Inferior parietal cortex (tissue), 1 donor: ENCODE results near the gene C2CD3.

Experiments
- DNase-seq: peaks from one replicate; pipeline ENCODE4 v3.0.0-alpha.2; 2016; ENCODE audit errors: extremely low spot score

C2CD3 gene

DNA sequence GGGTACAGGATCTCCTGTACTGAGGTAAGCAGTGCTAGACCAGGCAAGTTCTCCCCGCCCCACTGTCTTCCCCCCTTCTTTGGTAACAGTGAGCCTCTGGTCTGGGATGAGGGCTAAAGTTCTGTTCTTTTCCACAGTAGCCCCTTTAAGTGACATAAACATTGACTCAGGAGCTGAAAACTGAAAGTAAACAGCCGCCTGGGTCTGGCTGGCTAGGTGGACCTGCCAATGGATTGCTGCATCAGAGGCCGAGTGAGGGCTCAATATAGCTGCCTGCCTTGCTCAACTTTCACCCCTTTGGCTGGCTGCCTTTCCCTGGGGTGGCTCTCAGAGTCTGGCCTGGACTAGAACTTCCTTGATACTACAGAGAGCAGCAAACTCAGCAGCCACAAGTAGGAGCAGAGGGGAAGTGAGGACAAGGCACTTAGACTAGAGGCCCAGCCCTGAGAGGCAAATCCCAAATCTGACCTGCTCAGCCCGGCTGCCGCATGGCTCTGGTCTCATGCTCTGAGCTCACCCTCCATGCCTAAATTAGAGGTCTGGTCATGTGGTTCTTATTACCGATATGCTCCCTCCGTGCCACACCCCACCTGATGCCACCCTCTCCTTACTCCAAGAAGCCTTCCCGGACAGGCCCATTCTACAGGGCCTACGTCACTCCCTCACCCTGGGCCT is 152.3 kb downstream of the C2CD3 start:
- no peak for DNase-seq

DNA sequence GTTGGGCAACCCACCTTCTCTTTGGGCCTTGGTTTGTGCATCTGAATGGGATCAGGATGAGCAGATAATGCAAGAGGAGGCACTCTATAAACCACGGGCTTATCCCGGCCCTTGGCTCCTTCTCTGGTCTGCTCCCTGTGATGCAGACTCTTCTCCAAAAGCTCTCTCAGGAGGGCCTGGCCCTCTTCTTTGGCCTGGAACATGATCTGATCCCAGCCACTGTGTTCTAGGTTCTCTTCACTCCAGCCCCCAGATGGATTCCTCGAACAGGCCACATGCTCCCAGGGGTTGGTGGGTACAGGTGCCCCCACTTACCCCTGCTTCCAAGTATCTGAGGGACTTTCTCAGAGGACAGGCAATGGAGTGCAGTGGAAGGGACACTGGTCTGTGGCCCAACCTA is 153.2 kb downstream of the C2CD3 start:
- no peak for DNase-seq

DNA sequence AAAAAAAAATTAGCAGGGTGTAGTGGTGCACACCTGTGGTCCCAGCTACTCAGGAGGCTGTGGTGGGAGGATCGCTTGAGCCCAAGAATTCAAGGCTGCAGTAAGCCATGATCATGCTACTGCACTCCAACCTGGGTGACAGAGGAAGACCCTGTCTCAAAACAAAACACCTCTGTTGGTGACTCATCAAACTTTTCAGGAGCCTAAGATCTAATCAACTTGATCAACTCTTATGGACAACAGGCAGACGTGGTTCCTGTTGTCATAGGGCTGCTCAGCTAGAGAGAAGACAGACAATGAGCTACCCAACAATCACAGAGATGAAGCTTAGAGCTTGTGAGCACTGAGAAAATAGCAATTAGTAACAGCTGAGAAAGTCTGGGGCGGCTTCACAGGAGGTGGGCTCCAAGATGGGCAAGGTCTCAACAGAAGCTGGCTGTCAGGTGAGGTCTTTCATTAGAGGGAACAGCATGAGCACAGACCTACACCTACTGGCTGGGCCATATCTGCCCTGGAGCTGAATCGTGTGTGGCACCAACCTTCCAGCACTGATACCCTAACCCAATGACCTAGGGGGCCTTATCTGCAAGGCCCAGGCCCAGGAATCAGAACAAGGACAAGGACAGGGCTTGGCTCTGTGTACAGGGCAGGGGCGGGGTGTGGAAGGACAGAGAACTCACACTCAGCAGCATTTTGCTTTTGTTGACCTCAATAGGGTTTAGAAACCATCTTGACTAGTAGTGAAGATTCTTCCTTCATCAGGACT is 154.7 kb downstream of the C2CD3 start:
- no peak for DNase-seq

GRCh38 chr11:74014880-74015279 is 155.9 kb downstream of the C2CD3 start:
- no peak for DNase-seq

DNA sequence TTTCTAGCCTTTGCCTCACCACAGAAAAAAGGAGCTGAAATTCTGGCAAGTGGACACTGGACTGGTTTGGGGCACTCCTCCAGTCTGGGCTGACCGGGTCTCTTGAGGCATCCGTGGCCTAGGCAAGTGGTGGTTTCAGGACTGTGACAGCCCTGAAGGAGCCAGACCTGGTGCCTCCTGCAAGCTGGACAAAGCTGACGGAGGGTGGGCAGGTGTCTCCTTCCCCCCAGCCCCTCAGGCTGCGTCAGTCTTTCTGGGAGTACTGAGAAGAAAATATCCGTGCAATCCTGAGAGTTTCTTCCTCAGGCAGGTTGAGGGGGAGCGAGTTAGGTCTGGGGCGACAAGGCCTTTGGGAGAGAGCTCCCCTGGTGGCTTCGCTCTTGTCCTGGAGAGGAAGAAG is 157.7 kb downstream of the C2CD3 start:
- no peak for DNase-seq

GRCh38 chr11:74012074-74012809 is 158.6 kb downstream of the C2CD3 start:
- DNase-seq: no peak

- DNase-seq: peak; percentile 51
These were observed 159.3 kb downstream of the C2CD3 start for GRCh38 chr11:74011360-74012073.

DNA sequence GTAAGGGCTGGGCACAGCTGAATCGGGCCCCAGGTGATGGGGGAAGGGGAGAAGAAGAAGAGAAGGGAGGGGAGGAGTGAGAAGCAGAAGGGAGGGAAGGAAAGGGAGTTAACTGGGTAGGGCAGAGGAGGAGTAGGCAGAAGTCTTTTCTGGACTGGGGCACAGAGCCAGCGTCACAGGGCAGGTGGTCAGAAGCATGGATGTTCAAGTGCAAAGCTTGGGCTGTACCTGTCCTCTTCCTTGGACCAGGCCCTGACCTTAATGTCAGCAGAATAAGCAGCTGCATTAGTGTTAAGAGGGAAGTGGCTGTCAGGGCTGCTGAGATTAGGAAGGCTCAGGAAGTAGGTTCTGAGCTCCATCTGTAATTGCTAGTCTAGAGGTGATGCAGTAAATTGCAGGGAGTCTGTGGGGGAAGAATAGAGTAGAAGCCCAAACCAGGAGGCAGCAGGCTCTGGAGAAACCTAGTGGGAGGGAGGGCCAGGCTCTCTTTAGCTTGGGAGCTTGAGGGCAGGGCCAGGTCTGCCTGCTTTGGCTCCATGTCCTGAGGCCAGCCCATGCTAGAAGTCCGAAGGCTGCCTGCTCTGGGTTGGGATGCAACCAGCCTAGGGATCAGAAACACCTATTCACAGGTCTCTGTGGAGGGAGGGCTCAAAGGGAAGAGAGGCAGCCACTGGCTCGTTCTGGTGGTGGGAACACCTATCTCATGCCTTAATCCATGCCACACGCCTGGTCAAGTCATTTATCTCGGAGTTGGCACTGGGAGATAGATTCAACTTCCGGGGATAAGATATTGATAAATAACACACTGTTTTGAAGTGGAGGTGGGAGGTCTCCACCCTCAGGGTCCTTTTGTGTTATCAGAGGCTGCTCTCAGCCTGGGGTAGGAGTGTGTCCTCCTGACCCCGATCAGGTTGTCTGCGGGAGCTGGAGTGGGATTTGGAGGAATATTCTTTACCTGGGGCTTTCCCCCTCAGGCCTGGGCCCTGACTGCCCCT is 160.2 kb downstream of the C2CD3 start:
- no peak for DNase-seq

DNA sequence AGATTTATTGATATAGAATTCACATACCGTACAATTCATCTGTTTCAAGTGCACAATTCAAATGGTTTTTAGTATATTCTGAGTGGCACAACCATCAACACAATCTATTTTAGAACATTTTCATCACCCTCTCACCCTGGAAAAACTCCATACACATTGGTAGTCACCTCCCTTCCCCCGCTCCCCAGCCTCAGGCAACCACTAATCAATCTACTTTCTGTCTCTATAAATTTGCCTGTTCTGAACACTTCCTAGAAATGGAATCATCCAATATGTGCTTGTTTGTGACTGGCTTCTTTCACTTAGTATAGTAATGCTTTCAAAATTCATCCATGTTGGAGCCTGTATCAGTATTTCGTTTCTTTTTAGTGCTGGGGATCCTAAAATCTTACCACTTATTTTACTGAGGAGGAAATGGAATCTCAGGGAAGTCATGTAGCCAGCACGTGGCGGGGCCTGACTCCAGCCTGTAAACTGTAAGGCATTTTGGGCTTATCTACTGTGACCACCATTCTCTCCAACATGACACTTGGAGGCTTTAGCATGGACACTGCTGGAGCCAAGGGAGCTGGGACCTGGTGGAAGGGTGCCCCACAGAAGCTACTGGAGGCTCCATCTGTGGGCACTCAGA is 161.0 kb downstream of the C2CD3 start:
- DNase-seq: no peak

GRCh38 chr11:74009230-74009547 is 161.6 kb downstream of the C2CD3 start:
- no peak for DNase-seq

DNA sequence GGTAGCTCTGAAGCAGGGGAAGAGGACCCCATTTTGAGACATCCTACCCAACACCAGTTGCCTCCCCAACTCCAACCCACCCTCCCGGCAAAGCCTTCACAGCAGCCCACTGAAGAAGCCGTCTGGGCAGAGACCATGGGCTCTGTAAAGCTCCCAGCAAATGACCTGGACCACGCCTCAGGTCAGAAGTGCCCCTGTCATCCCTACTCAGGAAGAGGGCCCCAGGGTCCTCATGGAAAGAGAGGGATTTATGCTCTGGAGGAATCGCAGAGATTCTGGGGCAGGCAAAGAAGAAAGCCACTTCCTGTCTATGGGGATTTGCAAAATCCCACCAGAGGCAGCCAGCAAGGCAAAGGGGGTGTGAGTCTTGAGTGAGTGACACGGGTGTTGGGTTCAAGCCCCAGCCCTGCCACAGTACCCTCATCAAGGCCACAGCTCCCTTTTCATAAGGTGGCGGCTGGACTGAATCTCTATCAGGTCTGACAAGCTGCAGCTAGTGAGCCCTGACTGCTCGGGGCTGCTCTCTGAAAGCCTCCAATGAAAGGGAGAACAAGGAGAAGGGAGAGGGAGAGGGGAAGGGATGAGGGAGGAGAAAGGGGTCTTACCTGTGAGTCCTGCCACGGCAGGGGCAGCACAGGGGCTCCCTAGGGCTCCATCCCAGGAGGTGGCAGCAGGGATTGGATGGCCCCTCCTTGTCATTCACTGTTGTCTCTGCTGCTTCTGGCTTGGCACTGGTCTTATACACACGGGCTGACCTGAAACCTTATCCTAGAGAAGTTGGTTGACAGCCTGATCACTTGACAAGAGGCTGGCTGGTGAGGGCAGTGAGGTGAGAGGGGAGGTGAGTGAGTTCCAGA is 162.2 kb downstream of the C2CD3 start, which contains the start of gene UCP3:
TSS of gene UCP3 (minus strand) at position 713 of the 857 bp plus-strand sequence. CDS start 2,043 bp downstream, outside the sequence.
- no peak for DNase-seq

- no peak for DNase-seq
These were observed 163.0 kb downstream of the C2CD3 start for GRCh38 chr11:74007691-74008372.

DNA sequence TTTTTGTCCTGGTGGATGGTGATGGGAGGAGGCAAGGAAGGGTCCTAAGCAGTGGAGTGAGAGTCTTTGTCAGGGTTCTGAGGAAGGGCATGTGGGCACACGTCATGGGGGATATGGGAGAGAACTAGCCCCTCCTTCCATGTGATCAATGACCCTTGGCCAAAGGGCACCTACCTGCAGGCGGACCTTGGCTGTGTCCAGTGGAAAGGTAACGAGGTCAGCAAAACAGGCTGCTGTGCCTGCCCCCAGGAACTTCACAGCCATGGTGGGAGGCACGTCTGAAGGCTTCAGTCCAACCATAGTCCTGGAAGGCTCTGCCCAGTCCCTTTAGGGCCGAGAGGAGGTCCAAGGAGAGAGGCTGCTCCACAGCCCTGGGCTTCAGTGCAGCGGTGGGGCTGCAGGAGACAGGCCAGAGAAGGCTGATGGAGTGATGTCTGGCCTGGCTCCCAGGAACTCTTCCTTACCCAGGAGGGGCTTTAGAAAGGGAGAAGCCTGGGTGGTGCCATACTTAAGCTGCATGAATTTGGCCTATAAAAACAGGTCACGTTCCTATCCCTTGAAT is 164.0 kb downstream of the C2CD3 start:
- no peak for DNase-seq

GRCh38 chr11:74005721-74006517 is 164.9 kb downstream of the C2CD3 start:
- no peak for DNase-seq

DNA sequence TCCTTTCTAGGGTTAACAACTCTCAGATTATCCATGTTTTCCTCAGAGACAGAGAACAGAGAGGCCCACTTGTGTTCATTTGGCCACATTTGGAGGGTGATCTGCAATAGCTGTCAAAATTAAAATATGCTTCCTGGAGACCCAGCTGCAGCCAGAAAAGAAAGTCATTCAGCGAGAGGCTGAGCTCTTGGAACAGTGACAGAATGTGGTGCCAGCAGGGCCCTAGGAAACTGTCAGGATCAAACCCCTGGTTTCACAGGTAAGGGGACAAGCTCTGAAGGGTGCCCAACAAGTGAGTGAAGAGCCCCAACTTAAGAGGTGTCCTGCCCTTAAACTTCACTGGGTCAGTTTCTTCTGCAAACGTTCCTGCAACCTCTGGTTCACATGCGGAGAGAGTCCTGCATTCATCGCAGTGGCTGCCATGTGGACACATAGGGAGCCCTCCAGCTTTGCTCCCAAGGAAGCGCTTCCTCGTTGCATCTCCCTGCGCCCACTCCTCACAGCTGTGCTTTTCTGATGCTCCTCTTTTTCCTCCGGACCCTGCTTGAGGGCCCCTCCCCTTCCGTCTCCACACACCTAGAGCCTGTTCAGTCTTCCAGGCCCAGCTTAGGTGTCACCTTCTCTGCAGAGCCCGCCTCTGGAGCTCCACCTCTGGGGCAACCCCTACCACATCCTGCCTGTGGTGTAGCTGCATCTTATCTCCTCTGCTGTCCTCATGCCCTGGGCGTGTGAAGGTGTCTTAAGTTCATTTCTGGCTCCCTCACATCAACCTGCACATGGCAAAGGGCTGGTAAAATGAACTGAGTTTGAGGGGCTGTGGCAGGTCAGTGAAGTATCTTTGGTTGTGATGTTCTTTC is 165.8 kb downstream of the C2CD3 start:
- no peak for DNase-seq

- DNase-seq: no peak
These were observed 166.6 kb downstream of the C2CD3 start for GRCh38 chr11:74004046-74004695.
